DMS153 treated with DMSO at 0.1 percent for 48 hours (cell line): ENCODE results near the gene ZNF677.
"Not testable (repeated sequence)": the region's sequence is repeated elsewhere in the genome, so short reads cannot be mapped to it uniquely, and the experiment has no call there.

ENCODE experiments used
- DNase-seq: peaks from one replicate; lab custom pipeline; 2025; ENCODE audit not compliant: unreplicated experiment; lab: John Stamatoyannopoulos, UW

The ZNF677 gene

GRCh38 chr19:53193535-53194222, 61.0 kb downstream of the ZNF677 start:
- DNase-seq = no peak

- DNase-seq = no peak
Measured at GRCh38 chr19:53192771-53193534, 61.7 kb downstream of the ZNF677 start, which contains the start of gene ZNF665. Gene ZNF665, minus strand, starts transcription at chr19:53193358. Its CDS starts 10,460 bp downstream, at chr19:53182898.

- DNase-seq = no peak
Measured at GRCh38 chr19:53190253-53190652, 64.4 kb downstream of the ZNF677 start.

GRCh38 chr19:53189691-53190198, 64.9 kb downstream of the ZNF677 start:
- DNase-seq = not testable (repeated sequence)
